Ectodermal cell (in vitro differentiated cells): ENCODE results near the gene RIPOR3.

ENCODE experiments used
- H3K27ac ChIP-seq: 2 replicates; pipeline ENCODE4 v1.7.0; 2013; ENCODE audit warnings: mild to moderate bottlenecking, low read depth, low read length; ENCODE audit not compliant: insufficient read depth, poor library complexity, severe bottlenecking
- H3K27me3 ChIP-seq: 2 replicates; pipeline ENCODE4 v1.7.0; 2013; ENCODE audit warnings: mild to moderate bottlenecking, low read length; ENCODE audit not compliant: insufficient read depth, control insufficient read depth, poor library complexity, severe bottlenecking
- H3K36me3 ChIP-seq: one replicate; pipeline ENCODE4 v1.7.0; 2013; ENCODE audit warnings: low read length; ENCODE audit not compliant: control insufficient read depth, insufficient read depth
- H3K4me1 ChIP-seq: one replicate; pipeline ENCODE4 v1.7.0; 2013; ENCODE audit warnings: low read length; ENCODE audit not compliant: control insufficient read depth, insufficient read depth
- H3K4me3 ChIP-seq: 2 replicates; pipeline ENCODE4 v1.7.0; 2013; ENCODE audit warnings: low read depth, low read length, control low read depth; ENCODE audit not compliant: insufficient read depth
- H3K9me3 ChIP-seq: 2 replicates; pipeline ENCODE4 v1.7.0; 2013; ENCODE audit warnings: mild to moderate bottlenecking, low read length, moderate library complexity; ENCODE audit not compliant: control insufficient read depth
- WGBS, 2 experiments: methylation state at CpG; one replicate each; pipeline ENCODE4 v1.1.7; 2013; ENCODE audit warnings: missing lambda C conversion rate in 2 of 2; 5-methylcytosine and 5-hydroxymethylcytosine counted together

The RIPOR3 gene

GRCh38 chr20:50618537-50618936, 72.8 kb downstream of the RIPOR3 start:
- Histone ChIP-seq H3K4me3 (no peak overlapping the region), H3K9me3 (no peaks in the 10 kb centered on the region), H3K36me3 (no peaks in the 10 kb centered on the region), H3K4me1 (no peaks in the 10 kb centered on the region), H3K27me3 (no peaks in the 10 kb centered on the region), H3K27ac (no peak overlapping the region)
- WGBS, 2 experiments: 87 to 96% methylated on average over 1 of the region's 1 CpG

DNA sequence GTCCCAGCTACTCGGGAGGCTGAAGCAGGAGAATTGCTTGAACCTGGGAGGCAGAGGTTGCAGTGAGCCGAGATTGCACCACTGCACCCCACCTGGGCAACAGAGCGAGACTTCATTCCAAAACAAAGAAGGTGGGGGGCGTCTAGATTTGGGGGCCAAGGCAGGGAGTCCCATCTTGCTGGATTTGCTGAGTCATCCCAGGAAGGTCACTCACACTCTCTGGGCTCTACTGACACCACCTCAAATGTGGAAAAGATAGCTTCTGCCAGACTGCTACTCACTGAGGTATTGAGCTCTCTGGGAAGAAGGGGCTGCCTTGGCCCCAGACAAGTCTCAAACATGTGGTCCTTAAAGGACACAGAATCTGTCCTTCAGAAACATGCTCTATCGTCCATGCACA, 74.3 kb downstream of the RIPOR3 start:
- Histone ChIP-seq H3K4me1 (no peaks in the 10 kb centered on the region), H3K27ac (no peak overlapping the region), H3K9me3 (no peaks in the 10 kb centered on the region), H3K27me3 (no peaks in the 10 kb centered on the region), H3K36me3 (no peaks in the 10 kb centered on the region), H3K4me3 (no peak overlapping the region)
- 90 to 93% methylated on average over 5 of the region's 5 CpGs for WGBS, 2 experiments

GRCh38 chr20:50615407-50615806, 75.9 kb downstream of the RIPOR3 start:
- H3K9me3 ChIP-seq: no peaks in the 10 kb centered on the region
- no peak overlapping the region for H3K4me3 ChIP-seq
- no peak overlapping the region for H3K27ac ChIP-seq
- H3K4me1 ChIP-seq: no peaks in the 10 kb centered on the region
- no peaks in the 10 kb centered on the region for H3K36me3 ChIP-seq
- 91 to 93% methylated on average over 6 of the region's 6 CpGs for WGBS, 2 experiments
- H3K27me3 ChIP-seq: no peaks in the 10 kb centered on the region

DNA sequence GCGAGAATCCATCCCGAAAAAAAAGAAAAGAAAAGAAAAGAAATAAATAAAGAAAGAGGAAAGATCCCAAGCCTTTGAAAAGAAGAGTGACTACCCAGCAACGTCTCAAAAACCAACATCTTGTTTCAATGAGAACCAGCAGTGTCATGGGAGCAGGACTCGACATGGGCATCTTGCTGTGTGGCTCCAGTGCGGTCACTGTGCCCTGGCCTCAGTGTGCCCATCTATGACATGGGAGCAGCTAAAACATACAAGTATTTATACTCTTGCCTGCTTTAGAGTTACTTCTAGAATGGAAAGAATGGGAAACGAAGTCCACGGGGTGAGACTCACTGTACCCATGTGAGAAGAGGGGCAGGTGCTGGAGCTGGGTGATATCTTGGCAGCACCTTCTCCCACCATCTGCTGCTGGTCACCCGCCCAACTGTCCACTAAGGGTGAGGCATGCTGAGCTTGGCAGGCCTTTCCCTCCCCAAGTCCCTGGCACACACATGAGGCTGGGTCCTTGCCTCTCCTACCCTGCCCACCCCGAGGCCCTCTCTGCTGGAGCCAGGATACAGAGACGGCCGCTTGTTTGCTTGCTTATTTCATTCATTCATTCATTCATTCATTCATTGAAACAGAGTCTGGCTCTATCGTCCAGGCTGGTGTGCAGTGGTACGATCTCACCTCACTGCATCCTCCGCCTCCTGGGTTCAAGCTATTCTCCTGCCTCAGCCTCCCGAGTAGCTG, 77.7 kb downstream of the RIPOR3 start:
- H3K4me3 ChIP-seq: no peak overlapping the region
- H3K9me3 ChIP-seq: no peaks in the 10 kb centered on the region
- no peaks in the 10 kb centered on the region for H3K36me3 ChIP-seq
- no peaks in the 10 kb centered on the region for H3K27me3 ChIP-seq
- no peaks in the 10 kb centered on the region for H3K4me1 ChIP-seq
- no peak overlapping the region for H3K27ac ChIP-seq
- 93 to 94% methylated on average over 15 of the region's 15 CpGs for WGBS, 2 experiments

GRCh38 chr20:50611128-50611810, 80.1 kb downstream of the RIPOR3 start:
- WGBS, 2 experiments: 75 to 76% methylated on average over 15 of the region's 15 CpGs
- no peak overlapping the region for H3K4me3 ChIP-seq
- no peaks in the 10 kb centered on the region for H3K4me1 ChIP-seq
- H3K9me3 ChIP-seq: no peaks in the 10 kb centered on the region
- H3K27ac ChIP-seq: no peak overlapping the region
- no peaks in the 10 kb centered on the region for H3K36me3 ChIP-seq
- no peaks in the 10 kb centered on the region for H3K27me3 ChIP-seq

- H3K27me3 ChIP-seq: no peaks in the 10 kb centered on the region
- WGBS, 2 experiments: 84 to 86% methylated on average over 4 of the region's 4 CpGs
- H3K27ac ChIP-seq: no peak overlapping the region
- H3K4me3 ChIP-seq: no peak overlapping the region
- no peaks in the 10 kb centered on the region for H3K9me3 ChIP-seq
- H3K4me1 ChIP-seq: no peaks in the 10 kb centered on the region
- no peaks in the 10 kb centered on the region for H3K36me3 ChIP-seq
Observed at GRCh38 chr20:50610212-50610718, 81.1 kb downstream of the RIPOR3 start.

- WGBS, 2 experiments: 95 to 96% methylated on average over 28 of the region's 28 CpGs
Observed at GRCh38 chr20:50609438-50609989, 81.8 kb downstream of the RIPOR3 start.

GRCh38 chr20:50608750-50609104, 82.6 kb downstream of the RIPOR3 start:
- H3K27me3 ChIP-seq: no peaks in the 10 kb centered on the region
- no peaks in the 10 kb centered on the region for H3K36me3 ChIP-seq
- no peak overlapping the region for H3K4me3 ChIP-seq
- 95 to 97% methylated on average over 13 of the region's 13 CpGs for WGBS, 2 experiments
- H3K4me1 ChIP-seq: no peaks in the 10 kb centered on the region
- no peaks in the 10 kb centered on the region for H3K9me3 ChIP-seq
- H3K27ac ChIP-seq: no peak overlapping the region

More at GRCh38 chr20:50609438-50609989, 81.8 kb downstream of the RIPOR3 start:
- H3K36me3 ChIP-seq: no peaks in the 10 kb centered on the region
- H3K4me3 ChIP-seq: no peak overlapping the region
- no peaks in the 10 kb centered on the region for H3K9me3 ChIP-seq
- no peaks in the 10 kb centered on the region for H3K4me1 ChIP-seq
- no peak overlapping the region for H3K27ac ChIP-seq
- no peaks in the 10 kb centered on the region for H3K27me3 ChIP-seq

GRCh38 chr20:50607850-50608749, 83.2 kb downstream of the RIPOR3 start:
- Histone ChIP-seq H3K4me1 (no peaks in the 10 kb centered on the region), H3K27ac (no peak overlapping the region), H3K36me3 (no peaks in the 10 kb centered on the region), H3K9me3 (no peaks in the 10 kb centered on the region), H3K4me3 (no peak overlapping the region), H3K27me3 (no peaks in the 10 kb centered on the region)
- 95 to 96% methylated on average over 32 of the region's 32 CpGs for WGBS, 2 experiments
